Measurements from ENCODE around the gene UNCX.

The UNCX gene

GRCh38 chr7:1233333-1234048 lies 819 bp downstream of the UNCX start:
- DNase-seq, result no peak

- DNase-seq, result no peak
These were observed 1.6 kb downstream of the UNCX start for GRCh38 chr7:1234049-1234880.

- DNase-seq, result peak in 1 of 2 donors; percentile 20
These were observed 2.3 kb downstream of the UNCX start for GRCh38 chr7:1234881-1235500.

- DNase-seq, result no peak
These were observed 2.9 kb downstream of the UNCX start for GRCh38 chr7:1235501-1236131.

- no peak for DNase-seq
These were observed 3.5 kb downstream of the UNCX start for GRCh38 chr7:1236132-1236661.

- DNase-seq, result no peak
These were observed 4.4 kb downstream of the UNCX start for GRCh38 chr7:1236831-1237701.

- no peak for DNase-seq
These were observed 5.1 kb downstream of the UNCX start for GRCh38 chr7:1237704-1238255.

GRCh38 chr7:1238450-1238882 lies 5.8 kb downstream of the UNCX start:
- no peak for DNase-seq

- DNase-seq, result no peak
These were observed 6.5 kb downstream of the UNCX start for GRCh38 chr7:1238931-1239802.

GRCh38 chr7:1239803-1240516 lies 7.3 kb downstream of the UNCX start:
- DNase-seq, result no peak

- no peak for DNase-seq
These were observed 8.0 kb downstream of the UNCX start for GRCh38 chr7:1240517-1241257.

GRCh38 chr7:1241258-1241602 lies 8.6 kb downstream of the UNCX start:
- no peak for DNase-seq

- DNase-seq, result no peak
These were observed 9.1 kb downstream of the UNCX start for GRCh38 chr7:1241603-1242255.

- no peak for DNase-seq
These were observed 9.6 kb downstream of the UNCX start for GRCh38 chr7:1242256-1242605.

- DNase-seq, result no peak
These were observed 10.1 kb downstream of the UNCX start for GRCh38 chr7:1242606-1243289.

- no peak for DNase-seq
These were observed 10.8 kb downstream of the UNCX start for GRCh38 chr7:1243290-1243963.

GRCh38 chr7:1243964-1244416 lies 11.3 kb downstream of the UNCX start:
- DNase-seq, result no peak
